Stomach (tissue), 4 donors: Measurements from ENCODE around the gene GNG5.

Experiments
- CTCF ChIP-seq, 7 experiments: fragments of 450-650 bp in 4 of 7; fragments of 200-600 bp in 3 of 7; sonication (generic) in 3 of 7; IDR thresholded peaks; one replicate each; pipeline ENCODE4 v1.5.1; 2016 to 2019; ENCODE audit warnings: antibody characterized with exemption in 7 of 7, control low read depth in 2 of 7, mild to moderate bottlenecking in 1 of 7
- POLR2A ChIP-seq, 4 donors: fragments of 450-650 bp; IDR thresholded peaks; one replicate each; pipeline ENCODE4 v1.6.1; 2016; ENCODE audit warnings: antibody characterized with exemption in 4 of 4, control low read depth in 2 of 4, mild to moderate bottlenecking in 1 of 4, moderate library complexity in 1 of 4
- POLR2AphosphoS5 ChIP-seq, 3 donors: sonication (generic); formaldehyde crosslinking; IDR thresholded peaks; one replicate each; pipeline ENCODE4 v1.6.1; 2016; ENCODE audit warnings: antibody characterized with exemption in 3 of 3

- TF ChIP-seq CTCF (IDR thresholded peaks at IDR 0.05) (no peak), POLR2AphosphoS5 (IDR thresholded peaks at IDR 0.05) (no peak), POLR2A (IDR thresholded peaks at IDR 0.05) (no peak)
These were observed 2.1 kb upstream of the GNG5 start for GRCh38 chr1:84508510-84508909.
